ENCODE results near the gene ACSM4.
"Not testable (repeated sequence)": the region's sequence is repeated elsewhere in the genome, so short reads cannot be mapped to it uniquely, and the experiment has no call there.

The ACSM4 gene

DNA sequence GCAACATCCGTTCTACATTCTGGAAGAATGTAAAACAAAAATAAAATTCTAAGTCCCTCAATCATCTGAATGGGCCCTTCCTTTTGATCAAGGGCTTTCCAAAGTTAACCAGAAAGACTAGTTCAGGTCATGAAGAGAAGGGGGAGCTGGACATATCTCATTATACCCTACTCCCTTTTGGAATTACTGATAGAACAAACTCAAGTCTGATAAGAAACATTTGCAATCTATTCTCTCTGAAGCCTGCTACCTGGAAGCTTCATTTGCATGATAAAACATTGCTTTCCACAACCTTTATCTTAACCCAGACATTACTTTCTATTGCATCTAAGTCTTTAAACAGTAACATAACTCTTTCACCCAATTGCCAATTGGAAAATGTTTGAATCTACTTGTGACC is 8.3 kb upstream of the ACSM4 start:
- H3K4me1 ChIP-seq (ENCODE audit: control insufficient read depth, insufficient read depth, low read length), result peaks cover 9% of the 10 kb centered on the region
- H3K9me3 ChIP-seq (ENCODE audit: control insufficient read depth, insufficient read depth, low read length), result peaks cover 4% of the 10 kb centered on the region
- no peaks in the 10 kb centered on the region for H3K36me3 ChIP-seq (ENCODE audit: control insufficient read depth, insufficient read depth, low read length)
- H3K4me3 ChIP-seq (ENCODE audit: low read depth, low read length), result no peak overlapping the region
- no peaks in the 10 kb centered on the region for H3K27me3 ChIP-seq (ENCODE audit: control insufficient read depth, insufficient read depth, low read length)
- no peak overlapping the region for H3K9ac ChIP-seq (ENCODE audit: low read depth, low read length)

DNA sequence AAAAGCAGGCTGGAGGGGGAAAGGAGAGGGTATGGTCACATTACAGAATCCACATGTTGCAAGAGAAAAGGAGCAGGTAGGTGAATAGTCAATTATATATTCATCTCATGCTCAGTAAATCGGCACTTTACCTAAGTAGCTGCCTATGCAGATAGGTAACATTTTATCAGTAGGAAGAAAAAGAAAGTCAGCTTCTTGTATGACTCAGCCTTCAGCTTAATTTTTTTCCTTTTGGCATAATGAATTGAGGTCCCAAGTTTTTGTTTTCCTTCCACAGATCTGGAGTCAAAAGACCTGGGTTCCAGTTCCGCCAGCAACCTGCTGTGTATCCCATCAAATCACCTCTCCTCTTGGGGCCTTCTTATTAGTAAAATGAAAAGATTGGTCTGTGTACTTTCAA is 6.0 kb upstream of the ACSM4 start:
- H3K9me3 ChIP-seq (ENCODE audit: control insufficient read depth, insufficient read depth, low read length), result no peaks in the 10 kb centered on the region
- H3K9ac ChIP-seq (ENCODE audit: low read depth, low read length), result no peak overlapping the region
- H3K36me3 ChIP-seq (ENCODE audit: control insufficient read depth, insufficient read depth, low read length), result no peaks in the 10 kb centered on the region
- peaks cover 17% of the 10 kb centered on the region for H3K4me1 ChIP-seq (ENCODE audit: control insufficient read depth, insufficient read depth, low read length)
- no peaks in the 10 kb centered on the region for H3K27me3 ChIP-seq (ENCODE audit: control insufficient read depth, insufficient read depth, low read length)
- no peak overlapping the region for H3K4me3 ChIP-seq (ENCODE audit: low read depth, low read length)

DNA sequence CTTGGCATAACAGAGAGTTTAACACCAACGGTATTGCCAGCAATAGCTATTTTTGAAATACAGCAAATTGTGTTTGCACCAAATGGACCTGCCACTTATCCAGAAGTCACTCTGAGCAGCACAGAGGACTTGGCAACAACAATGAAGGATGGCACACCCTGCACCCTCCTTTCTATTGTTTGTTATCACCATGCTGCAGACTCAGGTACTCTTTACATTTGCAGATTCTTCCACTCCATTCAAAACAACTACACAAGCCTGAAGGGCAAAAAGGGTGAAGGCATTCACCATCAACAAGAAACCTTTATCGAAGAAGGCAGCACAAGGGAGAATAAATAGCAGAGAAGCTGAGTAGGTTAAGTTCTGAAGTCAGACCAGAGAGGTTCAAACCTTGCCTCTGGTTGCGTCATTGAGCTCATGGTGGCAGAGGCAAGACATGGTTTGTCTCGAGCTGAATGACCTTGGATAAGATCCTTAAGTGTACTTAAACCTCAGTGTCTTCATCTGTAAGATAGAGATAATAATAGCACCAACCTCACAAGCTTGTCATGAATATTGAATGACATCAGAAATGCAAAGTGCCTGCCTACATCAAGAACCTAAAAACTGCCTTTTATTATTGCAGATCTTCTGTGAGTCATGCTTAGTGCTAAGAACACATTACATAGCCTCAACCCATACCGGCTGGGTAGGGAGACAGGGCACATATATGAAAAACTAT is 1.4 kb upstream of the ACSM4 start:
- Histone ChIP-seq H3K9ac (ENCODE audit: low read depth, low read length) (no peak overlapping the region), H3K36me3 (ENCODE audit: control insufficient read depth, insufficient read depth, low read length) (no peaks in the 10 kb centered on the region), H3K4me1 (ENCODE audit: control insufficient read depth, insufficient read depth, low read length) (peaks cover 8% of the 10 kb centered on the region), H3K9me3 (ENCODE audit: control insufficient read depth, insufficient read depth, low read length) (no peaks in the 10 kb centered on the region), H3K27me3 (ENCODE audit: control insufficient read depth, insufficient read depth, low read length) (no peaks in the 10 kb centered on the region), H3K4me3 (ENCODE audit: low read depth, low read length) (no peak overlapping the region)

DNA sequence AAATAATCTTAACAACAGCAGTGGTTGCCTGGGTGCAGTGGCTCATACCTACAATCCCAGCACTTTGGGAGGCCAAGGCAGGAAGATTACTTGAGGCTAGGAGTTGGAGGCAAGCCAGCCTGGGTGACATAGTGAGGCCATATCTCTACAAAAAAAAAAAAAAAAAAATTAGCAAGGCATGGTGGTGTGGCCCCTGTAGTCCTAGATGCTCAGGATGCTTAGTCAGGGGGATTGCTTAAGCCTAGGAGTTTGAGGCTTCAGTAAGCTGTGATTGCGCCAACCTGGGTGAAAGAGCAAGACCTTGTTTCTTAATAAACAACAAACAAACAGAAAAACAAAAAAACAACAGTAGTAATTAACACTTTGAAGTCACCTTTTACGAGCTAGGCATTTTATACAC is 642 bp upstream of the ACSM4 start:
- Histone ChIP-seq H3K9me3 (ENCODE audit: control insufficient read depth, insufficient read depth, low read length) (no peaks in the 10 kb centered on the region), H3K27me3 (ENCODE audit: control insufficient read depth, insufficient read depth, low read length) (no peaks in the 10 kb centered on the region), H3K36me3 (ENCODE audit: control insufficient read depth, insufficient read depth, low read length) (no peaks in the 10 kb centered on the region), H3K4me1 (ENCODE audit: control insufficient read depth, insufficient read depth, low read length) (peaks cover 8% of the 10 kb centered on the region), H3K4me3 (ENCODE audit: low read depth, low read length) (no peak overlapping the region), H3K9ac (ENCODE audit: low read depth, low read length) (no peak overlapping the region)

DNA sequence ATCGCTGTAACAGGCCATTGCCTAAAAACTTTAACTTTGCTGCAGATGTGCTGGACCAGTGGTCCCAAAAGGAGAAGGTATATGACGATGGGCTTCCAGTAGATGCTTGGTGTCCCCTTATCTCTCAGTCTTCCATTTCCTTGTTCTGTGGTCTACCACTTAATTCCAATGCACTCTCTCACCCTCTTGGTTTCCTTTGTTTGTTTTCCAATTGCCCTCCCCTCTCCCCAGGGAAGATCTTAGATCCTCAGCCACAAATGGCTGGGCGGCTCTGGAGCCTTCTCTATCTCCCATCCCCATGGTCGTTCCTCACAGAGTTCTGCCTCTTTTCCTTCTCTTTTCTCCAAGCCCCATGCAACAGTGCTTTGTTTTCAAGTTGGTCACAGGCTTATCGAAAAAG is 584 bp downstream of the ACSM4 start:
- no peaks in the 10 kb centered on the region for H3K36me3 ChIP-seq (ENCODE audit: control insufficient read depth, insufficient read depth, low read length)
- H3K4me1 ChIP-seq (ENCODE audit: control insufficient read depth, insufficient read depth, low read length), result peaks cover 8% of the 10 kb centered on the region
- no peak overlapping the region for H3K9ac ChIP-seq (ENCODE audit: low read depth, low read length)
- no peaks in the 10 kb centered on the region for H3K9me3 ChIP-seq (ENCODE audit: control insufficient read depth, insufficient read depth, low read length)
- no peak overlapping the region for H3K4me3 ChIP-seq (ENCODE audit: low read depth, low read length)
- H3K27me3 ChIP-seq (ENCODE audit: control insufficient read depth, insufficient read depth, low read length), result no peaks in the 10 kb centered on the region

DNA sequence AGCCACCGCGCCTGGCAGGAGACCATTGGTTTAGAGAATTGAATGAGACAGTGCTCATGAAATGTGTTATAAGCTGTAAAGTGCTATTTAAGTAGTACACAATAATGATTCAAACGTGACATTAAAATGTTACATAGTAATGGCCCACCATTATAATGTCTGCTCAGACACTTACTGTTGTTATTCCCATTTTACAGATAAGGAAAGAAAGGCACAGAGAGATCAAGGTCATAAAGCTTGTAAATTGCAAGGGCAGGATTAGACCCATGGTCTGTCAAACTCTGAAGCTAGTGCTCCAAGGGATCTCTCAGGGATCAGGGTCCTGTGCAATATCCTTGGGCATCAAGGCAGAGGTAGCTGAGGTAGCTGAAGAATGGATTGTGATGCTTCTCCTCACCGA is 6.2 kb downstream of the ACSM4 start:
- Histone ChIP-seq H3K9ac (ENCODE audit: low read depth, low read length) (no peak overlapping the region), H3K27me3 (ENCODE audit: control insufficient read depth, insufficient read depth, low read length) (no peaks in the 10 kb centered on the region), H3K4me3 (ENCODE audit: low read depth, low read length) (no peak overlapping the region), H3K4me1 (ENCODE audit: control insufficient read depth, insufficient read depth, low read length) (no peaks in the 10 kb centered on the region), H3K36me3 (ENCODE audit: control insufficient read depth, insufficient read depth, low read length) (no peaks in the 10 kb centered on the region), H3K9me3 (ENCODE audit: control insufficient read depth, insufficient read depth, low read length) (no peaks in the 10 kb centered on the region)

DNA sequence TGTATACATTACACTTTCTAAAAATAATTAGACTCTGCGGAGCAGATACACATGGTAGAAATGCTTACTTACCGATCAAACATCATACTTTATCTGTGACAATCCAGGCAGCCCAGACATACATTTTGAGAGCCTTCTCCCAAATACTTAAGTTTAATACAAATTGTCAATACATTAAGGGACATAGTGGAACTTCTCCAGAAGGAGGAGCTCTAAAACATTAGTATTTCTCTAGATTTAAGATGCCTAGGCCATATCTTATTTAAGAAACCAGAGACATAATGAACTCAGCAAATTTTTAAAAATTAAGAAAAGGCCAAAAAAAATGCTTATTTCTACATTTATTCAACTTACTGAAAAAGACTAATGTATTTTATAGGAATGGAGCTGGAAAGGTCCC is 16.1 kb downstream of the ACSM4 start:
- H3K4me1 ChIP-seq (ENCODE audit: control insufficient read depth, insufficient read depth, low read length), result no peaks in the 10 kb centered on the region
- H3K9me3 ChIP-seq (ENCODE audit: control insufficient read depth, insufficient read depth, low read length), result no peaks in the 10 kb centered on the region
- no peak overlapping the region for H3K9ac ChIP-seq (ENCODE audit: low read depth, low read length)
- H3K27me3 ChIP-seq (ENCODE audit: control insufficient read depth, insufficient read depth, low read length), result no peaks in the 10 kb centered on the region
- no peak overlapping the region for H3K4me3 ChIP-seq (ENCODE audit: low read depth, low read length)
- no peaks in the 10 kb centered on the region for H3K36me3 ChIP-seq (ENCODE audit: control insufficient read depth, insufficient read depth, low read length)

DNA sequence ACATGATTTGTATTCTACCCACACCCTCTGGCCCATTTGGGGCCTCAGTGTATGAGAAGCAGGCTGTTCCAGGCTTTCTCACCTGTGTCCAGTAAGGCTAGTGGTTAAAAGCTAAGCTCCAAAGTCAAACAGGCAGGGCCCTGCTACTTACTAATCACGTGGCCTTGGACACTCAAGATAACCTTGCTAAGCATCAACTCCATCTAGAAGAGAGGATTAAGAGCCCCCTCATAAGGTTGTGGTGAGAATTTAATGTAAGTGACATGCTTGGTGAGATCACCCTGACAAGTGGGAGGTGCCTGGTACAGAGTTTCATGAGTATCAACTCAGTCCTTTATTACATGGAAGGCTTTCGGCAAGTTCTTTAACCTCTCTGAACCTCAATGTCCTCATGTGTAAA is 17.8 kb downstream of the ACSM4 start:
- no peak overlapping the region for H3K4me3 ChIP-seq (ENCODE audit: low read depth, low read length)
- no peaks in the 10 kb centered on the region for H3K27me3 ChIP-seq (ENCODE audit: control insufficient read depth, insufficient read depth, low read length)
- no peaks in the 10 kb centered on the region for H3K4me1 ChIP-seq (ENCODE audit: control insufficient read depth, insufficient read depth, low read length)
- no peak overlapping the region for H3K9ac ChIP-seq (ENCODE audit: low read depth, low read length)
- H3K9me3 ChIP-seq (ENCODE audit: control insufficient read depth, insufficient read depth, low read length), result no peaks in the 10 kb centered on the region
- no peaks in the 10 kb centered on the region for H3K36me3 ChIP-seq (ENCODE audit: control insufficient read depth, insufficient read depth, low read length)

DNA sequence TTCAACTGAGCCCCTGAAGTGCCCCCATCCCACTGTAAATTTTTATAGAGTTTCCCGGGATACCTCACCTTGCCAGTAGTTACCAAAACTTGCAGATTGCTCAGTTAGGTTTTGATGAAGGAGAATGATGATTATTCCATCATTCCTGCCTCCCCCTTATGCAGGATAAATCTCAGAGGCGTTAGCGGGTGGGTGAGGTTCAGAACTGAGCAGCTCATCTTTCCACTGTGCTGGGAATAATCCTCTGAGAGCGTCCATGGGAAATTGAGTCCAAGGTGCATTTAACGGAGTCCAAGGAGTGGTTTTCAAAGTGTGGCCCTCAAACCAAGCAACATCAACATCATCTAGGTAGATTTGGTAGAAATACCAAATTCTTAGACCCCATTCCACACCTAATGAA is 18.7 kb downstream of the ACSM4 start:
- Histone ChIP-seq H3K4me1 (ENCODE audit: control insufficient read depth, insufficient read depth, low read length) (no peaks in the 10 kb centered on the region), H3K9ac (ENCODE audit: low read depth, low read length) (no peak overlapping the region), H3K27me3 (ENCODE audit: control insufficient read depth, insufficient read depth, low read length) (no peaks in the 10 kb centered on the region), H3K9me3 (ENCODE audit: control insufficient read depth, insufficient read depth, low read length) (no peaks in the 10 kb centered on the region), H3K4me3 (ENCODE audit: low read depth, low read length) (no peak overlapping the region), H3K36me3 (ENCODE audit: control insufficient read depth, insufficient read depth, low read length) (no peaks in the 10 kb centered on the region)

DNA sequence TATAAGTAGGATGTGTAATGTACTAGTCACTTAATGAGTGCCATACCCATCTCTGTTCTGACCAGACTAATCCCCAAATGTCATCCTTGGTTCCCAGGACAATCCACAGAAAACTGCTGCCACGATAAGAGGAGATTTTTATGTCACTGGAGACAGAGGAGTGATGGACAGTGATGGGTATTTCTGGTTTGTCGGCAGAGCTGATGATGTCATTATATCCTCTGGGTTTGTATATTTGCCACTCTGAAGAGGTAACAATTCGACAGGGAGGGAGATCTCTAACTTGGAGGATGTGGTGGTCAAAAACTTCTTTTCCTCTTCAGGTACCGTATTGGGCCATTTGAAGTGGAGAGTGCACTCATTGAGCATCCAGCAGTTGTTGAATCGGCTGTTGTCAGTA is 20.3 kb downstream of the ACSM4 start:
- Histone ChIP-seq H3K36me3 (ENCODE audit: control insufficient read depth, insufficient read depth, low read length) (no peaks in the 10 kb centered on the region), H3K9ac (ENCODE audit: low read depth, low read length) (no peak overlapping the region), H3K4me1 (ENCODE audit: control insufficient read depth, insufficient read depth, low read length) (no peaks in the 10 kb centered on the region), H3K27me3 (ENCODE audit: control insufficient read depth, insufficient read depth, low read length) (no peaks in the 10 kb centered on the region), H3K9me3 (ENCODE audit: control insufficient read depth, insufficient read depth, low read length) (no peaks in the 10 kb centered on the region), H3K4me3 (ENCODE audit: low read depth, low read length) (no peak overlapping the region)

DNA sequence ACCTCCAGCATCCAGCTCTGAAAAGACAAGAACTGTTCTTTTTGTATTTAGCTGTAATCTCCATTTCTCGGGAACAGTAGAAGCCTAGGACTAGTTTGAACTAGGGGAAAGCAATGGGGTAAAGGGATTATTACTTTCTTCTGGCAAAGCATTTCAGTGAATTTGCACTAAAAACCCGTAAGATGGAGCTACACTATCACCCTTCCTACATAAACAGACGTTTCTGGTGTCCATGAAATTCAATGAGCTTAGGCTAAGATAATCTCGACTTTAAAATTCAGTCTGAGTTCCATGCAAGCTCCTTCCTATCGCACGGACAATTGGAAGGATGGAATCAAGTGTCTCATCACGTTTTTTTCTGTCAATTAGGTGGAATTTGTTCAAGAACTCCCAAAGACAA is 24.0 kb downstream of the ACSM4 start:
- no peak overlapping the region for H3K4me3 ChIP-seq (ENCODE audit: low read depth, low read length)
- no peaks in the 10 kb centered on the region for H3K27me3 ChIP-seq (ENCODE audit: control insufficient read depth, insufficient read depth, low read length)
- no peaks in the 10 kb centered on the region for H3K4me1 ChIP-seq (ENCODE audit: control insufficient read depth, insufficient read depth, low read length)
- peaks cover 11% of the 10 kb centered on the region for H3K9me3 ChIP-seq (ENCODE audit: control insufficient read depth, insufficient read depth, low read length)
- no peak overlapping the region for H3K9ac ChIP-seq (ENCODE audit: low read depth, low read length)
- no peaks in the 10 kb centered on the region for H3K36me3 ChIP-seq (ENCODE audit: control insufficient read depth, insufficient read depth, low read length)

DNA sequence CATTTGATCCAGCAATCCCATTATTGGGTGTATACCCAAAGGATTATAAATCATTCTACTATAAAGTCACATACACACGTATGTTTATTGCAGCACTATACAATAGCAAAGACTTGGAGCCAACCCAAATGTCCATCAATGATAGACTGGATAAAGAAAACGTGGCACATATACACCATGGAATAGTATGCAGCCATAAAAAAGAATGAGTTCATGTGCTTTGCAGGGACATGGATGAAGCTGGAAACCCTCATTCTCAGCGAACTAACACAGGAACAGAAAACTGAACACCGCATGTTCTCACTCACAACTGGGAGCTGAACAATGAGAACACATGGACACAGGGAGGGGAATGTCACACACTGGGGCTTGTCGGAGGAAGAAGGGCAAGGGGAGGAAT is 33.9 kb downstream of the ACSM4 start:
- H3K27me3 ChIP-seq (ENCODE audit: control insufficient read depth, insufficient read depth, low read length); H3K9ac ChIP-seq (ENCODE audit: low read depth, low read length); H3K4me3 ChIP-seq (ENCODE audit: low read depth, low read length); H3K9me3 ChIP-seq (ENCODE audit: control insufficient read depth, insufficient read depth, low read length); H3K36me3 ChIP-seq (ENCODE audit: control insufficient read depth, insufficient read depth, low read length); H3K4me1 ChIP-seq (ENCODE audit: control insufficient read depth, insufficient read depth, low read length): not testable (repeated sequence)

Data from iPS-15b (cell line).